Transverse colon (tissue), 4 donors: Measurements from ENCODE around the gene MYL6B. TPM values are rescaled to one million over a fixed set of nuclear protein-coding genes. Genes with fewer than 3 reads are reported as not detected.
A peak's percentile ranks its signal among the peaks of the same experiment; 100 is the strongest.

Experiments
- DNase-seq: peaks from one replicate; pipeline ENCODE4 v3.0.0-alpha.2; 2019
- H3K27ac ChIP-seq, 4 donors: fragments of 200-600 bp; sonication (generic); 2 replicates each; pipeline ENCODE4 v1.5.1; 2016 to 2018; ENCODE audit warnings: inconsistent platforms in 4 of 4
- H3K27me3 ChIP-seq: fragments of 200-600 bp; sonication (generic); 2 replicates; pipeline ENCODE4 v1.5.1; 2017; ENCODE audit warnings: inconsistent platforms
- H3K36me3 ChIP-seq, 4 donors: fragments of 200-600 bp; sonication (generic); 2 replicates each; pipeline ENCODE4 v1.5.1; 2017 to 2019; ENCODE audit warnings: inconsistent platforms in 4 of 4
- H3K4me1 ChIP-seq, 4 donors: fragments of 200-600 bp; sonication (generic); 2 replicates each; pipeline ENCODE4 v1.5.1; 2017 to 2020; ENCODE audit warnings: inconsistent platforms in 4 of 4
- H3K4me3 ChIP-seq, 4 donors: fragments of 200-600 bp; sonication (generic); 1 replicate in 1 of 4; 2 replicates in 3 of 4; pipeline versions ENCODE4 v1.5.1 to v1.6.1; 2017 to 2019; ENCODE audit warnings: inconsistent platforms in 4 of 4
- H3K9me3 ChIP-seq, 2 donors: fragments of 200-600 bp; sonication (generic); 2 replicates each; pipeline ENCODE4 v1.5.1; 2017 to 2019; ENCODE audit warnings: inconsistent platforms in 2 of 2
- CTCF ChIP-seq, 5 experiments: fragments of 200-600 bp in 3 of 5; fragments of 450-650 bp in 2 of 5; sonication (generic) in 3 of 5; IDR thresholded peaks; 1 replicate in 2 of 5; 2 replicates in 3 of 5; pipeline ENCODE4 v1.5.1; 2016 to 2017; ENCODE audit warnings: antibody characterized with exemption in 5 of 5, inconsistent platforms in 3 of 5, mild to moderate bottlenecking in 2 of 5, moderate library complexity in 1 of 5
- EP300 ChIP-seq: sonication (generic); formaldehyde crosslinking; IDR thresholded peaks from one replicate; pipeline ENCODE4 v1.6.1; 2017; ENCODE audit warnings: antibody characterized with exemption, low read depth
- POLR2A ChIP-seq: fragments of 450-650 bp; IDR thresholded peaks from one replicate; pipeline ENCODE4 v1.6.1; 2016; ENCODE audit warnings: antibody characterized with exemption, mild to moderate bottlenecking, moderate library complexity
- POLR2AphosphoS5 ChIP-seq, 3 donors: sonication (generic); formaldehyde crosslinking; IDR thresholded peaks; one replicate each; pipeline ENCODE4 v1.6.1; 2016; ENCODE audit warnings: antibody characterized with exemption in 3 of 3
- WGBS, 2 donors: methylation state at CpG; one replicate each; pipeline ENCODE4 v1.1.5; 2018; ENCODE audit warnings: low coverage in 1 of 2; 5-methylcytosine and 5-hydroxymethylcytosine counted together
- in situ Hi-C, 4 donors: fragments of 200-750 bp; cut with MboI; loops; one replicate each; pipeline versions ENCODE4 v1.15.0 to v1.15.1; 2017; ENCODE audit warnings: low sequenced_read_pairs in 3 of 4, low pct_ligation_motif_present in 1 of 4, low pct_unique_long_range_greater_than_20kb in 1 of 4
- intact Hi-C: fragments of 100-400 bp; cut with DNase I; formaldehyde crosslinking; loops from one replicate; pipeline ENCODE4 v1.15.1; 2023; ENCODE audit warnings: low total_unique reads
- total RNA-seq, 4 donors: library from RNA; depleted of rRNA; stranded (reverse); fragments of >200 nt; gene quantifications; one replicate each; pipeline ENCODE4 v1.1.0, GENCODE V29; 2016

MYL6B gene
- total RNA-seq = 10 to 100 TPM in 3 of 4 donors, not detected in 1; 26.4 to 30.0 (median 26.7) TPM

GRCh38 chr12:56152132-56152755, at the start of gene MYL6B:
TSS of gene MYL6B (plus strand) at chr12:56152587. CDS start at chr12:56153919, 1,332 bp downstream.
- H3K4me1 ChIP-seq = peaks cover 18 to 42% (median 28%) of the 10 kb centered on the region in 4 donors
- 0% methylated on average over 16 of the region's 37 CpGs; no CpG with 5 or more reads in 1 of the 2 donors for WGBS, 2 donors
- H3K36me3 ChIP-seq = no peaks in the 10 kb centered on the region
- DNase-seq = peak; percentile 96
- H3K27ac ChIP-seq = peak within 1 kb of the TSS; percentile 92 to 98 (median 97)
- no peak for TF ChIP-seq CTCF (IDR thresholded peaks at IDR 0.05)
- TF ChIP-seq POLR2A = peak; percentile 65
- peak; percentile 79 to 90 (median 89) for TF ChIP-seq POLR2AphosphoS5 (IDR thresholded peaks at IDR 0.05)
- no peak for TF ChIP-seq EP300
- in situ Hi-C loops (no loop called here), intact Hi-C loops (no loop called here)
- H3K9me3 ChIP-seq = no peaks in the 10 kb centered on the region
- peak within 1 kb of the TSS; percentile 50 to 81 (median 64) for H3K4me3 ChIP-seq
- H3K27me3 ChIP-seq = no peaks in the 10 kb centered on the region

DNA sequence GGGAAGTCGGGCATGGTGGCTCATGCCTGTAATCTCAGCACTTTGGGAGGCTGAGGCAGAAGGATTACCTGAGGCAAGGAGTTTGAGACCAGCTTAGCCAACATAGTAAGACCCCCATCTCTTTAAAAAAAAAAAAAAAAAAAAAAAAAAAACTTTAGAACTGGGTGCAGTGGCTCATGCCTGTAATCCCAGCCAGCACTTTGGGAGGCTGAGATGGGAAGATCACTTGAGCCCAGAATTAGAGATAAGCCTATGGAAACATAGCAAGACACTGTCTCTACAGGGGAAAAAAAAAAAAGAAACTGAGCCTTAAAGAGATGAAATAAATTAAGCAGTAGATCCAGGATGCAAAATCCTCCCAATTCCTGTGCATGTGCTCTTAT, 49.7 kb upstream of the MYL6B start:
- no peak for DNase-seq
- Histone ChIP-seq H3K4me3 (no peak overlapping the region), H3K9me3 (no peaks in the 10 kb centered on the region), H3K4me1 (peaks cover 7 to 32% (median 24%) of the 10 kb centered on the region in 4 donors), H3K36me3 (peaks cover 0 to 22% (median 5%) of the 10 kb centered on the region in 4 donors), H3K27me3 (no peaks in the 10 kb centered on the region), H3K27ac (peak overlapping the region; percentile 86 to 96 (median 91))
- TF ChIP-seq CTCF (IDR thresholded peaks at IDR 0.05) (no peak), POLR2AphosphoS5 (IDR thresholded peaks at IDR 0.05) (no peak), POLR2A (no peak), EP300 (no peak)
- 73 to 100% methylated on average over 1 of the region's 1 CpG for WGBS, 2 donors
- in situ Hi-C loops (no loop called here), intact Hi-C loops (no loop called here)

DNA sequence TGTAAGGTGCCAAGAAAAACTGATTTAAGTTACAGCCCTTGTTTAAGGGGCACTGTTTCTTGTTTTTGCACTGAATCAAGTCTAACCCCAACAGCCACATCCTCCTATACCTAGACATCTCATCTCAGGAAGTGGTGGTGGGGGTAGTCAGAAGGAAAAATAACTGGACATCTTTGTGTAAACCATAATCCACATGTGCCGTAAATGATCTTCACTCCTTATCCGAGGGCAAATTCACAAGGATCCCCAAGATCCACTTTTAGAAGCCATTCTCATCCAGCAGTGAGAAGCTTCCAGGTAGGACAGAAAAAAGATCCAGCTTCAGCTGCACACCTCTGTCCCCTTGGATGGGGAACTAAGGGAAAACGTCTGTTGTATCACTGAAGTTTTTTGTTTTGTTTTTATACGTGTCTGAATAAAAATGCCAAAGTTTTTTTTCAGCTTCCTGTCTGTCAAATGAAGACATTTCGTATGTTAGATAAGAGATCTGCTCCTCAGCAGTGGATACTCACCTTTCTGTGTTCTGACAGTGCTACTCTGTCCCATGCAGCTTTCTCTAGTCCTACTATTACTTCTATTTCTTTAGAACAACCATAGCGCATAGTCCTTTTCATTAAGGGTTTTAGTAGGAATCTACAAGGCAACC, 49.2 kb upstream of the MYL6B start:
- 34 to 41% methylated on average over 6 of the region's 6 CpGs for whole genome bisulfite sequencing, 2 donors
- Histone ChIP-seq H3K4me3 (peak overlapping the region in 2 of 4 donors; percentile 73 to 96), H3K9me3 (no peaks in the 10 kb centered on the region), H3K36me3 (peaks cover 0 to 27% (median 7%) of the 10 kb centered on the region in 4 donors), H3K4me1 (peaks cover 7 to 32% (median 24%) of the 10 kb centered on the region in 4 donors), H3K27ac (peak overlapping the region; percentile 86 to 96 (median 91)), H3K27me3 (no peaks in the 10 kb centered on the region)
- in situ Hi-C loops = no loop called here
- TF ChIP-seq POLR2A (no peak), POLR2AphosphoS5 (IDR thresholded peaks at IDR 0.05) (no peak), EP300 (no peak), CTCF (IDR thresholded peaks at IDR 0.05) (no peak)
- intact Hi-C loops = no loop called here
- DNase-seq = no peak

GRCh38 chr12:56103823-56104108, 48.6 kb upstream of the MYL6B start:
- no peaks in the 10 kb centered on the region for H3K9me3 ChIP-seq
- intact Hi-C loops = no loop called here
- WGBS, 2 donors = 0 to 1% methylated on average over 1 to 8 of the region's 8 CpGs
- H3K36me3 ChIP-seq = peaks cover 0 to 26% (median 9%) of the 10 kb centered on the region in 4 donors
- TF ChIP-seq EP300 (no peak), POLR2AphosphoS5 (IDR thresholded peaks at IDR 0.05) (no peak), CTCF (IDR thresholded peaks at IDR 0.05) (no peak), POLR2A (no peak)
- in situ Hi-C loops = no loop called here
- peak overlapping the region; percentile 40 to 96 (median 74) for H3K4me3 ChIP-seq
- H3K27me3 ChIP-seq = no peaks in the 10 kb centered on the region
- no peak for DNase-seq
- peaks cover 7 to 32% (median 24%) of the 10 kb centered on the region in 4 donors for H3K4me1 ChIP-seq
- peak overlapping the region; percentile 86 to 96 (median 91) for H3K27ac ChIP-seq
